AG20443 (cell line): ENCODE data around the gene CCBE1.
"Not testable (repeated sequence)": the region's sequence is repeated elsewhere in the genome, so short reads cannot be mapped to it uniquely, and the experiment has no call there.

Source experiments
- DNase-seq: peaks from one replicate; pipeline ENCODE4 v3.0.0; 2012; ENCODE audit warnings: low spot score, mixed read lengths

CCBE1 gene

DNA sequence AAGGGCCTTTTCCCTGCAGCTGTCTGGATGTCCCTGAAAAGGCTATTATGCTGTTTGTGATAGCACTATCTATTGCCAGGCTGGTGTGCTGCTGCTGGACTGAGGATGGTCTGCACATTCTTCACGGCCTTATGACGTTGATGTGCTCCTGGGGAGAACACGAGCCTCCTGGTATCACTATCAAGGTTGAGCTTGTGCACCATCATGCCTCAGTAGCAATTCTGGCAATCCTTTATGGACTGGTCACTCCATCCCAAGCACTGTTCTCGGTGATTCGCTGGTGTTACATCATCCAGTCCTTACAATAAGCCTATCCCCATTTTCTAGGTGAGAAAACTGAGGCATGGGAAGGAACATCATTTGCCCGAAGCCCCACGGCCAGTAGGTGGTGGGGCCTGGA is 18.2 kb upstream of the CCBE1 start:
- DNase-seq: no peak

DNA sequence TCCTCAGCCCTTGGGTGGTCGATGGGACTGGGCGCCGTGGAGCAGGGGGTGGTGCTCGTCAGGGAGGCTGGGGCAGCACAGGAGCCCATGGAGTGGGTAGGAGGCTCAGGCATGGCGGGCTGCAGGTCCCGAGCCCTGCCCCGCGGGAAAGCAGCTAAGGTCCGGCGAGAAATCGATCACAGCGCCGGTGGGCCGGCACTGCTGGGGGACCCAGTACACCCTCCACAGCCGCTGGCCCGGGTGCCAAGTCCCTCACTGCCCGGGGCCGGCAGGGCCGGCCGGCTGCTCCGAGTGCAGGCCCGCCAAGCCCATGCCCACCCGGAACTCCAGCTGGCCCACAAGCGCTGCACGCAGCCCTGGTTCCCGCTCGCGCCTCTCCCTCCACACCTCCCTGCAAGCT is 16.9 kb upstream of the CCBE1 start:
- not testable (repeated sequence) for DNase-seq

DNA sequence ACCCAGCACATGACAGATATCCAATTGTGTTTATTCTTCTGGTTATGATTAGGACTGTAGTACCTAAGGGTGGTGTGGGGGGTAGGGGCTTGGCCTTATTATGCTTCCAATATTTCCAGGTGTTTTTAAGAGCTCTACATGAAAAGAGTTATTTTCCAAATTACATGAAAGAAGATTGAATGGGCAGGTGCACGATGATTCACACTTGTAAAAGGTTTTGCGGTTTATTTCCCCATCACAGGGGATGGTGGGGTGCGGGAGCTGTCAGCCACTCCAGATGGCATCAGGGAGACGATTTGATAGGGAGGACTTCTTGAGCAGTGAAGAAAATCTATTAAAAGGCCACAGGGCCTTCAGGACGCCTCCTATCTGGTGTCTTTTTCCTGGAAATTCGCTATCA is 15.1 kb upstream of the CCBE1 start:
- DNase-seq: no peak

DNA sequence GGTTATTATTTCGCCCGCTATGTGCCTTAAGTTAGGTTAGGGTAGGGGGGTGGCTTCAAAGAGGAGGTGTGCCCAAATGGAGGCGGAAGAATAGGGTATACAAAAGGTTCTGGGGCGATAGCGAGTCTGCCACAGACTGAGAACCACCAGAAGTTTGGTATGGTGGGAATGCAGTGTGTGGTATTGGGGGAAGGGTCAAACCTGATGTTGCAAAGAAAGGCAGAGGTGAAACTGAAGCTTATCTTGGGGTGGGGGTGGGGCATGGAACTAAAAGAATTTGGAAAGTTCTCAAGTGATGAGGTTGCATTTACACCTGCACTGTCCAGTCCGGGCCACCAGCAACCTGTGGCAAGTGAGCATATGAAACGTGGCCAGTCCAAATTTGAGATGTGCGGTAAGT is 11.8 kb upstream of the CCBE1 start:
- DNase-seq: no peak

DNA sequence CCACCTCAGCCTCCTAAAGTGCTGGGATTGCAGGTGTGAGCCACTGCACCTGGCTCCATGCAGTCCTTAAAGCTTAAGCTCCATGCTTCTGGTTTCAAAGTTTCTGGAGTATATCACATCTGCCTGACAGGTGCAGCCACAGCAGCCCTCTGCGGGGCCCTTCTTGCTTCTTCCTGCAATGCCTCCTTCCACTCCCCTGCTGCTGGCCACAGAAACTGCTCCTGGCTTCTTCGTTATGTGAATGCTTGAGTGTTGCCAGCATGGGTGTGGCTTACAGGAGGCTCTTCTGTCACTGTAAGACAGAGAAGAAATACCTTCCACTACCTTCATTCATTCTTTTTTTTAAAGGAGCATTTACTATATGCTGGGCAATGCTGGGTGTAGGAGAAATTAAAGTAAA is 10.1 kb upstream of the CCBE1 start:
- DNase-seq: no peak

DNA sequence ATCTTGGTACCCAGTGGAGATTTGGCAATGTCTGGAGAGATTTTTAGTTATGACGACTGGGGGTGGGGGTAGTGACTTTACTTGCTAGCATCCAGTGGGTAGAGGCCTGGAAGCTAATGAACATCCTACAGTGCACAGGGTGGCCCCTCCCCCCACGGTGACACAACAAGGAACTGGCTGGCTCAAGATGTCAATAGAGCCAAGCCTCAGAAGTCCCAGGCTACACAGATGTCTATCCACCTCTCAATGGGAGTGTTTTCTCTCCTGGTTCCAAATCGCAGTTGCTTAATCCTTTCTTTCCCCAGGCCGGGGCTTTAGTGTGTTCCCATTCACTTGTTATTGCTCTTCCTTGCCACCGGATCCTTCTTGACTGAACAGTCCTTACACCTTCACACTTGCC is 9.3 kb upstream of the CCBE1 start:
- no peak for DNase-seq

DNA sequence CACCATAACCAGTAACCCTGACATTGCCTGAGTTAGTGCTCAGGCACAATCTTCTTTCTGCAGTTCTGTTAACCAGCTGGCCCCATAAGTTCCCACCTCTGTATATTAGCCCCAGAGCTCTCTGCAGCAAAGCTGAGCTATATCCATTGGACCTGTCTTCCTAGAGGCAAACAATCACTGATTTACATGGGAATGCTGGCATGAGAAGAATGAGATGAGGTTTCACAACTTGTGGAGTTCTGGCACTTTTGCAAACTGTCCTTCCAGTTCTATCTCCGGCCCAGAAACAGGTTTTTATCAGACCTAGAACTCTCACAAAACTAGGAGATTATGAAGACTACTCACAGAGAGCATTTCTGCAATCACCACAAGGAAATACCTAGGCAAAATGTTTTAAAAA is 7.9 kb upstream of the CCBE1 start:
- DNase-seq: no peak

DNA sequence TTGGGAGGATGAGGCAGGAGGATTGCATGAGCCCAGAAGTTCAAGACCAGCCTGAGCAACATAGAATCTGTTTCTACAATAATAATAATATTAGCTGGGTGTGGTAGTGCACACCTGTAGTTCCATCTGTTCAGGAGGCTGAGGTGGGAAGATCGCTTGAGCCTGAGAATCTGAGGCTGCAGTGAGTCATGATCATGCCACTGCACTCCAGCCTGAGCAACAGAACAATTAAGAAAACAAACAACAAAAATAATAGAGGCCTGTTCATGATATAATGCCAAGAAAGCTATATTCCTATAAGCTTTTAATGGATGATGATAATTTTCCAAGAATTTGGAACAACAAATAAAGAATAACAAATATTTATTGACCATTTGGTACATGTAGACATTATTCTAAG is 6.9 kb upstream of the CCBE1 start:
- DNase-seq: no peak

DNA sequence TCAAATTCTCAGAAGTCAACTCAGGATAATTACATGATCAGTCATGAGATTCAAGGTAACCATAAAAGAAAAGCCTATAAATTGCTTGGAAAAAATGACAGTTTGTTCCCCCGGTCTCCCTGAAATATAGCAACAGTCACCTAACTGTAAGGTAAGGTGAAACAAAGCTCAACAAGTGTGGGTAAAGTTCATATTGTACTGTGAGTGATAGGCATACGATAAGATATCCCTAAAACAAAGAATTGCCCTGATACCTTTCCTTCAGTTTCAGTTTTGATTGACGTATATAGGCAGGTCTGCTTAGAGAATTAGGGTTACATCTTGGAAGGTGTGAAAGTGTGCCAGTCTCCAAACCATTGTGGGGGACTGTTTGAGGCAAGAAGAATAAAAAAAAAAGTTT is 4.0 kb upstream of the CCBE1 start:
- no peak for DNase-seq

DNA sequence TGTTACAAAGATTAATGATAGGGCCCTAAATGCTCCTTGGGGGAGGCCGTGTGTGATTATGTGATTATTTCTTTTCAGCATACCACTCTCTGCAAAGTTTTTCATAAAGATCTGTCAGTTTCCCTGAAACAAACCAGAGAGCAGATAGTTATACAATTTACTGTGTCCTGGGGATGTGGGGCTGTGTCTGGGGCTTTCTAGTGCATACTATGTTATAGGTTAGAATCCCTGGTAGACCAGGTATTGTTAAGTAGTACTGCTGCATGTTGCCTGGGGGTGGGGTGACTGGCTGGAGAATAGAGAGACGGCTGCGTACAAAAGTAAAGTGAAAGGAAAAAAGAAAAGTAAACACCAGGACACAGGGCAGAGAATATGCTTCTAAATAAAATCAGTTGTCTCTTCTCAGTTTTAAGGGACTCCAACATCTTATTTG is 3.3 kb upstream of the CCBE1 start:
- no peak for DNase-seq

DNA sequence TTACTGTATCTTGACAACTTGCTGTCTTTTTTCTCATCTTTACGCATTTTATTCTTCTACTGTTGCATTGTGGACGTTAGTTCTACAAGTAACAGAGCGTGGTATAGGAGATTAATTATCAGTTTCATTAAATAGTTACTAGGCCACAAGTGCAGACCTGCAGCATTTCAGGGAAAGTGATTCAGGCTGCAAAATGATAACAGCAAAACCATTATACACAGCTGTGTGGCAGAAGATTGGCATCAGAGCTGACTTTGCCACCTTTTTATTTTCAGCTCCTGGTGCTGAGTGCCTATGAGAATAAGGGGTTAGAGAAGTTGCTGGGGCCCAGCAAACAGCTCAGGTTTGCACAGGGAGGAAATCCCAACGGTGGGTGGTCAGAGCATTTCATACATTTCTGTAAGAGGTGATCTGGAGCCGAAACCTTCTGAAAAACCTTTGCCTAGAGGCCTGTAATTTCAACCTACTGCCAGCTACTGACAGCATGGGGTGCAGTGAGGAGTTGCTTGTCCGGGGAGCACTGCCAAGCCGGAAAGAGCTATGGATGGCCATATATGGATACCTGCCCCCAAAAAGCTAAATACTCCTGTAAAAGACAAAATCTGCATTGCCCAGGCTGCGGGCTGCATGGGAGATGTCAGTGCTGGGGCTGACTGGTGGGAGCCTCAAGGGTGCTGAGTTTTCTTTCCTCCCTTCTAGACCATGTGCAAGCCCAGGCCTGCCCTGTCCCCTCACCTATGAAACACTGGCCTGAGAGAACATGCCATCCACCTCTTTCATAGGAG is 2.7 kb upstream of the CCBE1 start:
- no peak for DNase-seq

DNA sequence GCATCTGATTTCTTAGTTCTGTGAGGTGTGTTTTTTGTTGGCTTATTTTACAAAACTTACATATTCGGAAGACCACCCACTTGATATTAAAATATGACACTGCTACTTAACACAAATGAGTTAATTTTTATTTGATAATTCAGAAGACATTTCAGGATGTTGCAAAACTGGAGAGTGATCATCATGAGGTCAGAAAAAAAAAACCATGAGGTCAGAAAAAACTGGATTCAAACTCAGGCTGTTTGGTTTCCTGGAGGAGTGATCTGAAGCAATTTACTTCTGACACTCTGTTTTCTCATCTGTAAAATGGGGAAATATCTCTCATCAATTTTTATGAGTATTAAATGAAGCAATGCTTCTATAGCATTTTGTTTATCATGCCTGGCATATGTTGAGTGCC is 1.8 kb upstream of the CCBE1 start:
- DNase-seq: no peak

DNA sequence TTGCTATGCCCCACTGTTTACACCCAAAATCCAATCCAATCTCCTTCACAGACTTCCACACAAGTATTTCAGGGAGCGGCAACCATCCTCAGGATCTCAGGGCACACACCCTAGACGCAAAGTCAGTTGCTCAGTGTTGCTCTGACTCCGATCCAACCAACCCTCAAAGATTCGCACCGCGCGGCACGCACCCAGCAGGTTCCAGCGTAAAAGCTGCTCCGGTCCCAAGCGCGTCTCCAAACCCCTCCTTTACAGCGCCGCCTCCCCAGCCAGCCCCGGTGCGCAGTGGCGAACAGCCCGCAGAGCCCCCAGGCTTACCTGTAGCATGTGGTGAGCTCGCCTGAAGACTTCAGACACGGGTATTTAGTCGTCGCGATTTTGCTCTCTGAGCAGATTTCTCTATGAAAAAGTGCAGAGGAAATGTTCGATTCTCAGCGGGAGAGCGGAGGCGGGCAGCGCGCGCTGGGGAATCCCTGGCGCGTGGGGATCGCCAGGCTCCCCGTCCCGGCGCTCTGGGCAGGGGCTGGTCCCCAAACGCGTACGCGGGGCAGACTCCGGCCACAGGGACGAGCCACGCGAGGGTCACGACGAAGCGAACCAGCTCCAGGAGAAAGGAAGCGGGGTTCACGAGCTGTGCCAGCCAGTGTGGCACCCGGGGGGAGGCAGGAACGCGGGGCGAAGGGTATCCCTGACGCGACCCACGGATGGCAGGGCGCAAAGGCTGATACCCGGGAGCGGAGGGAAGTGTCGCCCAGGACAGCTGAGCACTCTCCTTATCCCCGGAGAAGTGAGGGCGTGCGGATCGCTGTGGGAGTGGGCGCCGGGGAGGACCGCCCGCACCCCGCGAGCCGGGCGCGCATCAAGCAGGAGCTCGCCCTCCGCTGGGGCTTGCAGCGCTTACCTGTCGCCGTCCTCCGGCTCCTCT is 650 bp downstream of the CCBE1 start:
- peak; percentile 60 for DNase-seq

DNA sequence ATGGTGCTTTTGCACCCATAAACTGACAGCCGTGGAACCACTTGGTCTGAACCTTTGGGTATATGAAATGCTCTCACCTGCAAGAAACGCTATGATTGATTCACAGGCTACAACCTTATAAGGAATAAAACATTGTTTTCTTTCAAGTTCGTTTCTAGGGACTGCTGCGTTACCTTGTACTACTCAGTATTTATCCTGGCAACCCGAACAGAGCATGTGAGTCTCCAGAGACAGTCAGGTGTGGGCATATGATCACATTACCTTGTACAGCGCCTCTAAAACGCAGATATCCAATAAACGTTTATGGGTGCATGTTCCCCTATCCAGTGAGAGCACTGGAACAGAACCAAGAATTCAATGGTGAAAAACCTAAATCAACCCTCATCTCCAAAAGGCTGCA is 1.7 kb downstream of the CCBE1 start:
- DNase-seq: no peak

DNA sequence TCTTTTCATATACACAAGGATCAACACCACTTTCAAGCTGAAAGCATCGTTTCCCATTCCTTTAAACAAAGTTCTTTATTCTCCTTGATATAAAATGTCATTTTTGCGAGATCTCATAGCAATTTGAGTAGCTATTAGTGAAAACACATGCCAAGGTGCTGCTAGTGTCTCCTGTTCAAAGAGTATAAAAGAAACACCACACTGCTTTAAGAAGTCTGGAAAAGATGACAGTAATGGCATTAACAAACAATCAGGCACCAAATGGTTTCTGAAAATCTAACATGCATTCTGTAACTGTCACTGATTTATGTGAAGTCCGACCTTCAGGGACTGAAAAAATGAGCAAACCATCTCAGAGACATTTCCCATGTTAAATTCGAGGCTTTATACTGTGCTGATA is 2.4 kb downstream of the CCBE1 start:
- no peak for DNase-seq

DNA sequence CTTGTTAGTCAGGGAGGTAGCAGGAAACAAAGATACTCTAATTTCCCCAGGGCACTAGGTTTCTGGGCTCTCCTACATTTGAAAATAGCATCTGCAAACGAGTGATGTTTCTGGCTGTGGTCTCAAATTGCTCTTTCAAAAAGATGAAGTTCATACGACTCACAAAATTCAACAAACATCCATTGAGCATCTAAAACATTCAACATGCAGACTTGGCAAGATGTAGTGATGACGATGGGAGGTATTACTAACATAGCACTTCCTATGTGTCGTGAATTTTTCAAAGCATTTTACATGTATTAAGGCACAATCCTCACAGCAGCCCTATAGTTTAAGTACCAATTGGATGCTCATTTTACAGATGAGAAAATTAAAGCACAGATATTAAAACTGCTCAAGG is 5.2 kb downstream of the CCBE1 start:
- DNase-seq: no peak

DNA sequence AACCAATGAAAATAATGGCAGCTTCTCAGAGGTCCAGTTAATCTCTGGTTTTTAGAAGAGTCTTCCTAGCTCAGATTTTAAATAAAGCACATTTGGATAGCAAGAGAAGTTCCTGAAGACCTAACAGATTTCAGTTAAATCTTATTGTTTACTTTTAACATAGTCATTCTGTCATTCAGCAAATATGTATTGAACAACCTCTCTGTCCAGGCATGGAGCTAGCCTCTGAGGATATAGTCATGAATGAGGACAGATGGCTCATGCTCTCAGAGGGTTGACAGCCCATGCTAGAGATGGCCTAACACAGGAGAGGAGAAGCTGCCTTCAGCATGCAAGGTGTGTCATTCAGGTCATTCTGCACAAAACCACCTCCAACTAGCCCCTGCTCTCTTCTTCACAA is 6.2 kb downstream of the CCBE1 start:
- DNase-seq: no peak

DNA sequence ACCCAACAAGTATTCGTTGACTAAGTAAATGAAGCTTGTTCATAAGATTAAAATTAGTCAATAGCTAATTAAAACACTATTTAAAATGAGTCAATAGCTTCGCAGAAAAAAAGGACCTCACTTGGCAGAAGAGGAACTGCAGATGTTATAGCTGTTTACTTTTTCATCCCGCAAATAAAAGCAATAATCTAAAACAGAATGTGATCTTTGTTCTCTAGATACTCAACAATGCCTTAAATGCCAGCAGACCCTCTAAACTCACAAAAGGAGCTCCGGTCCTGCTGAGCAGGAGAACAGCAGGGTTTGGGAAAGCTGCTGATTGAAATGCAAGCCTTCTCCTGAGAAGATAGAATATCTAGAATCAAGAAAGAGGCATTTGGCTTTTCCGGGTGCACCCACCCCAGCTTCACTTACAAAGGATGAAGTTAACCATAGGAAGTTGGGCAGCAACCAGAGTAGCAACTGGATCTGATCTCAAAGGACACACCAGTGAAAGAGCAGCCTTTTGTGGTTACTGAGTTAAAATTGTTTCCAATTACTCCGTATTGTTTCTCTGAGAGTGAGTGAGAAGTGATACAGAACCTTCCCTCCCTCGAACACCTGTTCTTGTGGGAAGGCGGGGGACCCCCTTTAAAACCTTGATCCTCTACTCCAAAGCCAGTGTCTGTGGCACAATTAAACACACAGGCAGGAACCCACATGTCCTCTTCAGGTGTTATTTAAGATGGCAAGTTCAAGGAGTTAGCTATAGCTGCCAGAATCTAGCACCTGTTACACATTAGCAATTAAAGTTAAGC is 6.8 kb downstream of the CCBE1 start:
- no peak for DNase-seq

DNA sequence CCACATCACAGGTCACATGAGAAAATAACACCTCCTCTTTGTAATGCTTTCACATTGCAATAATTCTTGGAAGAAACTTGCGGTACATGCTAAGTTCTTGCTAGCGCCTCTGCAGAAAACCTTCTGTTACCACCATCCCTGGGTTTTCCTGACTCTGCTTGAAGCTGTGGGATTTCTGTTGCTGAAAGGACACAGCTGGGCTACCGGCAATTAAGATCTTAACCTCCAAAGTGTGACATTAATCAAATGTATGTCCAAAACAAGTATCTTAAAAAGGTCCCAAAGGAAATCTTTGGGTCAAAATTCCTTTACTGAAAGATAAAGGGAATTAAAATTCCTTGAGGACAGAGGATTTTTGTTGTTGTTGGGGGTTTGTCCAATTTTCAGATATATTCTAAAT is 7.5 kb downstream of the CCBE1 start:
- DNase-seq: no peak

DNA sequence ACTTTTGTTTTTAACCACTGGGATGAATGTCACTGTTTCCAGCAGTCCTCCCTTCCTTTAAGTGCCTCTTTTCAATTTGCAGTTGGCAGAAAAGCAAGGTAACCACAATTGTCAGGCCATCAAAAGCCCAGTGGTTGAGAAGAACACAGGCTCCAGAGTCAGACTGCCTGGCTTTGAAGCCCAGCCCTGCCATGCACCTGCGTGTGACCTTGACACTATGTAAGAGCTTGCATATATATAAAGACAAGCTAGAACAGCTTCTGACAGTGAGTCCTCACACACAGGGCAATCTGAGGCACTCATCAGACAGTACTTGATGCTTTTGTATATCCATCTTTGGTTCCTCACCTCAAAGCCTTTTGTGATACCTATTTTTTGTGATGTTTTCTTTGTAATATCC is 11.0 kb downstream of the CCBE1 start:
- no peak for DNase-seq

DNA sequence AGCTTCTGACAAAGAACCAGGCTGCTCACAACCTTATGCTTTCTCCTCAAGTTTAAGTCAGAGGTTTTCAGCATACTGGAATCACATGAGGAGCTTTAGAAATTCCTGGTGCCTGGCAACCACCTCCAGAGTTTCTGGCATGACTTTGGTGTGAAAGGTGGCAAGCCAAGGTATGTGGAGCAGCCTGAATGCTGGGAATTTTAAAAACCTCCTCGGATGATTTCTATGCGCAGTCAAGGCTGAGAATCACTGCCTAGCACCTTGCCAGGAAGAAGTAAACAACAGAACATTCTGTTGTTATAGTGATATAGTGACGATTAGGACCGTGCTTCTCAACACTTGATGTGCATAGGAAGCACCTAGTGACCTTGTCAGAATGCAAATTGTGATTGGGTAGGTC is 11.7 kb downstream of the CCBE1 start:
- no peak for DNase-seq

DNA sequence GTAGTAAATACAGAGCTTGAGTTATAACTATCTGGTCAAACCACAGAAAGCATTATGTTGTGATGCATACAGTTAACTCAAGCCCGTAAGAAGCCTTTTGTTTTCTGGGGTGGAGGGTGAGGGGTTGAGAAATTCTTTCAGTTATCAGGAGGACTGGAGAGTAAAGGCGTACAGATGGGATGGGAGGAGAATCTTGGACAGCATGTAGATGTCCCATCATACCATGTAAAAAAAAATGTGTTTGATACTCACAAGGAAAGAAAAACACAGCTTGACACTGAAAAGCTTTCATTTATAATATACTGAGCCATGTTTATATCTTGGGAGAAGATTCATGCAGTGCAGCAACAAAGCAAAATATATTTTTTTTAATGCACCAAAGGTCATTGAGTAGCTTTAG is 12.4 kb downstream of the CCBE1 start:
- DNase-seq: no peak
